Activated B cell treated with CpG ODN at 0.5 μM for 24 hours (primary cell): Measurements from ENCODE around the gene RHD. TPM values are rescaled to one million over a fixed set of nuclear protein-coding genes. Genes with fewer than 3 reads are reported as not detected.

Experiments
- ATAC-seq: fragments of 200-7000 bp; cut with Tn5 transposase; one replicate; pipeline ENCODE4 v1.10.0; 2021; ENCODE audit warnings: low read depth, mild to moderate bottlenecking, moderate library complexity
- CTCF ChIA-PET: fragments of 350-600 bp; sonication (Branson Sonifier 250); formaldehyde crosslinking; loops from one replicate; lab custom pipeline; 2021; ENCODE audit warnings: antibody characterized with exemption; lab: Charles Lee
- POLR2A ChIA-PET: fragments of 350-600 bp; sonication (Branson Sonifier 250); formaldehyde crosslinking; loops from one replicate; lab custom pipeline; 2021; ENCODE audit warnings: antibody characterized with exemption; lab: Charles Lee
- DNase-seq: peaks from one replicate; pipeline ENCODE4 v3.0.0; 2022
- H3K27ac Mint-ChIP-seq: one replicate; pipeline ENCODE4 v1.8.0; 2020; ENCODE audit warnings: mixed read lengths
- H3K27me3 Mint-ChIP-seq: one replicate; pipeline ENCODE4 v1.8.0; 2021; ENCODE audit warnings: mixed read lengths
- H3K36me3 Mint-ChIP-seq: one replicate; pipeline ENCODE4 v1.8.0; 2021; ENCODE audit warnings: low read depth, mixed read lengths
- H3K4me1 Mint-ChIP-seq: one replicate; pipeline ENCODE4 v1.8.0; 2021; ENCODE audit warnings: mixed read lengths
- H3K4me3 Mint-ChIP-seq: one replicate; pipeline ENCODE4 v1.8.0; 2020; ENCODE audit warnings: mild to moderate bottlenecking, mixed read lengths
- H3K9me3 Mint-ChIP-seq: one replicate; pipeline ENCODE4 v1.8.0; 2020; ENCODE audit warnings: mixed read lengths
- CTCF ChIP-seq: fragments of 200-600 bp; IDR thresholded peaks from one replicate; pipeline ENCODE4 v1.8.0; 2022; ENCODE audit warnings: antibody characterized with exemption, mild to moderate bottlenecking
- intact Hi-C: fragments of 100-400 bp; cut with micrococcal nuclease; formaldehyde crosslinking; loops from one replicate; pipeline ENCODE4 v1.15.1; 2024
- total RNA-seq: library from RNA; stranded (reverse); gene quantifications from 2 replicates; pipeline ENCODE4 v1.2.3, GENCODE V29; 2022

Gene RHD
- total RNA-seq, 1 donor from 2014 or later: not detected

DNA sequence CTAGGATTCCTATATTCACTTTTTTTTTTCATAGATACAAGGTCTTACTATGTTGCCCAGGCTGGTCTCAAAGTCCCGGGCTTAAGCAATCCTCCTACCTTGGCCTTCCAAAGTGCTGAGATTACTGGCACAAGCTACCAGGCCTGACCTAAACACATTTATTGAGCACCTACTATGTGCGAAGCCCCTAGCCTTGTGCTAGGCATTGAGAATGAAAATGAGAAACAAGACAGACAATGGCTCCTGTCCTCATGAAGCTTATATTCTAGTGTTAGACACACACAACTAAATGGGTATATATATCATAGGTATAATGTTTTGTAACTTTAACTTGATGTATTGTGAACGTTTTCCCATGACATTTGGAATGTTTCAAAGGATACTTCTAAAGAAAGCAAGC, 77.3 kb downstream of the RHD start:
- intact Hi-C loops: no loop called here
- no peak for TF ChIP-seq CTCF
- DNase-seq (no peak), ATAC-seq (no peak)
- no peak overlapping the region for H3K27ac Mint-ChIP-seq
- peaks cover 51% of the 10 kb centered on the region for H3K36me3 Mint-ChIP-seq
- no peaks in the 10 kb centered on the region for H3K4me1 Mint-ChIP-seq
- H3K27me3 Mint-ChIP-seq: no peaks in the 10 kb centered on the region
- CTCF ChIA-PET: no interaction called here
- POLR2A ChIA-PET: interaction anchor here (1.2 kb wide), 1 partner anchor 11 kb away, joined by 3 read pairs; no protein-coding TSS in a partner anchor
- no peak overlapping the region for H3K4me3 Mint-ChIP-seq
- no peaks in the 10 kb centered on the region for H3K9me3 Mint-ChIP-seq

- no peak for DNase-seq
- Mint-ChIP-seq H3K27me3 (no peaks in the 10 kb centered on the region), H3K27ac (no peak overlapping the region), H3K9me3 (no peaks in the 10 kb centered on the region), H3K4me3 (no peak overlapping the region), H3K36me3 (peaks cover 62% of the 10 kb centered on the region), H3K4me1 (no peaks in the 10 kb centered on the region)
- intact Hi-C loops: no loop called here
- ATAC-seq: no peak
- no peak for TF ChIP-seq CTCF
- CTCF ChIA-PET: no interaction called here
- POLR2A ChIA-PET: no interaction called here
These were observed 83.6 kb downstream of the RHD start for GRCh38 chr1:25355841-25356395.

- Mint-ChIP-seq H3K36me3 (peaks cover 67% of the 10 kb centered on the region), H3K27ac (no peak overlapping the region), H3K4me3 (no peak overlapping the region), H3K4me1 (no peaks in the 10 kb centered on the region), H3K27me3 (no peaks in the 10 kb centered on the region), H3K9me3 (no peaks in the 10 kb centered on the region)
- CTCF ChIA-PET: no interaction called here
- ATAC-seq: no peak
- TF ChIP-seq CTCF: no peak
- intact Hi-C loops: no loop called here
- POLR2A ChIA-PET: no interaction called here
- DNase-seq: no peak
These were observed 84.1 kb downstream of the RHD start for GRCh38 chr1:25356441-25356840.

- Mint-ChIP-seq H3K4me3 (no peak overlapping the region), H3K36me3 (peaks cover 67% of the 10 kb centered on the region), H3K4me1 (no peaks in the 10 kb centered on the region), H3K9me3 (no peaks in the 10 kb centered on the region), H3K27ac (no peak overlapping the region), H3K27me3 (no peaks in the 10 kb centered on the region)
- TF ChIP-seq CTCF: no peak
- ATAC-seq (no peak), DNase-seq (no peak)
- ChIA-PET CTCF (no interaction called here), POLR2A (no interaction called here)
- intact Hi-C loops: no loop called here
These were observed 84.5 kb downstream of the RHD start for GRCh38 chr1:25356848-25357247.

- Mint-ChIP-seq H3K27me3 (no peaks in the 10 kb centered on the region), H3K9me3 (no peaks in the 10 kb centered on the region), H3K4me3 (no peak overlapping the region), H3K27ac (no peak overlapping the region), H3K36me3 (peaks cover 48% of the 10 kb centered on the region), H3K4me1 (no peaks in the 10 kb centered on the region)
- ATAC-seq: no peak
- no peak for DNase-seq
- intact Hi-C loops: no loop called here
- CTCF ChIA-PET: no interaction called here
- POLR2A ChIA-PET: no interaction called here
- TF ChIP-seq CTCF: no peak
These were observed 88.6 kb downstream of the RHD start for GRCh38 chr1:25360596-25361581.
